Lower leg skin (tissue), 3 donors: Measurements from ENCODE around the gene TMEM132D.

ENCODE experiments used
- POLR2A ChIP-seq, 2 donors: fragments of 450-650 bp; IDR thresholded peaks; one replicate each; pipeline ENCODE4 v1.6.1; 2016 to 2017; ENCODE audit warnings: antibody characterized with exemption in 2 of 2, mild to moderate bottlenecking in 1 of 2, moderate library complexity in 1 of 2
- TF ChIP-seq, protein P1 (sequence below), 3 donors: fragments of 450-650 bp; IDR thresholded peaks; one replicate each; pipeline ENCODE4 v1.5.1; 2016; ENCODE audit warnings: antibody characterized with exemption in 3 of 3, mild to moderate bottlenecking in 3 of 3, moderate library complexity in 2 of 3

GRCh38 chr12:129772501-129773493 is 131.0 kb downstream of the TMEM132D start:
- TF ChIP-seq, protein P1, sequence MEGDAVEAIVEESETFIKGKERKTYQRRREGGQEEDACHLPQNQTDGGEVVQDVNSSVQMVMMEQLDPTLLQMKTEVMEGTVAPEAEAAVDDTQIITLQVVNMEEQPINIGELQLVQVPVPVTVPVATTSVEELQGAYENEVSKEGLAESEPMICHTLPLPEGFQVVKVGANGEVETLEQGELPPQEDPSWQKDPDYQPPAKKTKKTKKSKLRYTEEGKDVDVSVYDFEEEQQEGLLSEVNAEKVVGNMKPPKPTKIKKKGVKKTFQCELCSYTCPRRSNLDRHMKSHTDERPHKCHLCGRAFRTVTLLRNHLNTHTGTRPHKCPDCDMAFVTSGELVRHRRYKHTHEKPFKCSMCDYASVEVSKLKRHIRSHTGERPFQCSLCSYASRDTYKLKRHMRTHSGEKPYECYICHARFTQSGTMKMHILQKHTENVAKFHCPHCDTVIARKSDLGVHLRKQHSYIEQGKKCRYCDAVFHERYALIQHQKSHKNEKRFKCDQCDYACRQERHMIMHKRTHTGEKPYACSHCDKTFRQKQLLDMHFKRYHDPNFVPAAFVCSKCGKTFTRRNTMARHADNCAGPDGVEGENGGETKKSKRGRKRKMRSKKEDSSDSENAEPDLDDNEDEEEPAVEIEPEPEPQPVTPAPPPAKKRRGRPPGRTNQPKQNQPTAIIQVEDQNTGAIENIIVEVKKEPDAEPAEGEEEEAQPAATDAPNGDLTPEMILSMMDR (IDR thresholded peaks at IDR 0.05), result no peak
- TF ChIP-seq POLR2A (IDR thresholded peaks at IDR 0.05), result no peak
